NCI-H187 (cell line): Measurements from ENCODE around the gene RBCK1.

ENCODE experiments used
- DNase-seq, 2 experiments: peaks; one replicate each; lab custom pipeline; 2025; lab: John Stamatoyannopoulos, UW

The RBCK1 gene

DNA sequence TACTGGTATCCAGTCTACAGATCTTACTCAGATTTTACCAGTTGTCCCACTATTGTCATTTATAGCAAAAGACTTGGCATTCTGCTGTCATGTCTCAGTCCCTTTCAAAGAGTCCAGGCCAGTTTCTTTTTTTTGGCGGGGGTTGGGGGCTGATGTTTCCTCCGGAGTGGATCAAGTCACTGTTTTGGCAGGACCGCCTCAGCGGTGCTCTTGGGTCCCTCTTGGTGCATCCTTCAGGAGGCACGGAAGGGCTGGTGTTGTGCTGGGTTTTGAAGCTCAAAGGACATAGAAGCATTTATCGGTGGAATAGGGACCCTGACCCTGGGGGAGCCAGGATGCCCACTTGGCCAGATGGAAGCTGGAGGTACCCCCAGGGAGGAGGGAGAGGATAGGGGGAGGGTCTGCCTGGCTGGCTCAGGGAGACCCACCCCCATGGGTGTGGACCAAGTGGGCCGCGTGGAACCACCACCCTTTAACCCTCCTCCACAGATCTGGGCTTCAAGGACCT lies 10.8 kb downstream of the RBCK1 start:
- DNase-seq, result no peak

DNA sequence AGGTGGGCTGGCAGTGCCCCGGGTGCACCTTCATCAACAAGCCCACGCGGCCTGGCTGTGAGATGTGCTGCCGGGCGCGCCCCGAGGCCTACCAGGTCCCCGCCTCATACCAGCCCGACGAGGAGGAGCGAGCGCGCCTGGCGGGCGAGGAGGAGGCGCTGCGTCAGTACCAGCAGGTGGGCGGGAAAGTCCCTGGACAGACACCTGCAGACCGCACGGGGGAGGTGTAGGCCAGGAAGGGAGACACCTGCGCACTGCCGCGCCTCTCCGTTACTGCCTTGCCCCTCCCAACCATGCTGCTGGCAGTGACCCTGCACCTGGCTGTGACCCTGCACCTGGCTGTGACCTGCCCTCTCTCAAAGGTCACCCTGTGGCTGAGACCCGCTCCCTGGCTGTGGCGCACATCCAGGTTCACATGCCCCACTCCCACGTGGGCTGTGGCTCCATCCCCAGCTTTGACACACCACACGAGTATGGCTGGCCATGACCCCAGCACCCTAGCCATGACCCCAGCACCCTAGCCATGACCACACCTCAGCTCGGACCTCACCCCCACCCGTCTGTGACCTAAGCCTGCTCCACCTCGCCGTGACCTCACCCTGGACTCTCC lies 11.6 kb downstream of the RBCK1 start:
- DNase-seq, result peak; percentile 81 to 92

DNA sequence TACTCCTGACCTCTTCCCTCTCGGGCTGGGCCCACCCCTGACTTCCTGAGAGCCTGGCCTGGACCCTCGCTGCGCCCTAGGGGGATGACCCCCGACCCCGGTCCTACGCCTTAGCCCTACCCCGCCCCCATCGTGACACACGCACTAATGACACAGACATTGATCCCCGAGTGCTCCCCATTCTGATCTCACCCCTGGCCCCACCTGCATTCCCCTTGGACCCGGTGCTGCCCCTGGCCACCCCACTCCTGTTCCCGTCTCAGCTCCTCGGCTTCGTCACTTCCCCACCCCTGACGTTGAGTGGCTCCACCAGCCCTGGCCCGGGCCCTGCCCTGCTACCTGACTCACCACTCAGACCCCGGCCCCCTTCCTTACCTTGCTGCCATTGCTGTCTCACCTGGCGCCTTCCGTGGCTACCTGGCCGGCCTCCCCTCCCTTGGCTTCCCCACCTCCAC lies 12.1 kb downstream of the RBCK1 start:
- DNase-seq, result peak in 1 of 2 experiments; percentile 43

DNA sequence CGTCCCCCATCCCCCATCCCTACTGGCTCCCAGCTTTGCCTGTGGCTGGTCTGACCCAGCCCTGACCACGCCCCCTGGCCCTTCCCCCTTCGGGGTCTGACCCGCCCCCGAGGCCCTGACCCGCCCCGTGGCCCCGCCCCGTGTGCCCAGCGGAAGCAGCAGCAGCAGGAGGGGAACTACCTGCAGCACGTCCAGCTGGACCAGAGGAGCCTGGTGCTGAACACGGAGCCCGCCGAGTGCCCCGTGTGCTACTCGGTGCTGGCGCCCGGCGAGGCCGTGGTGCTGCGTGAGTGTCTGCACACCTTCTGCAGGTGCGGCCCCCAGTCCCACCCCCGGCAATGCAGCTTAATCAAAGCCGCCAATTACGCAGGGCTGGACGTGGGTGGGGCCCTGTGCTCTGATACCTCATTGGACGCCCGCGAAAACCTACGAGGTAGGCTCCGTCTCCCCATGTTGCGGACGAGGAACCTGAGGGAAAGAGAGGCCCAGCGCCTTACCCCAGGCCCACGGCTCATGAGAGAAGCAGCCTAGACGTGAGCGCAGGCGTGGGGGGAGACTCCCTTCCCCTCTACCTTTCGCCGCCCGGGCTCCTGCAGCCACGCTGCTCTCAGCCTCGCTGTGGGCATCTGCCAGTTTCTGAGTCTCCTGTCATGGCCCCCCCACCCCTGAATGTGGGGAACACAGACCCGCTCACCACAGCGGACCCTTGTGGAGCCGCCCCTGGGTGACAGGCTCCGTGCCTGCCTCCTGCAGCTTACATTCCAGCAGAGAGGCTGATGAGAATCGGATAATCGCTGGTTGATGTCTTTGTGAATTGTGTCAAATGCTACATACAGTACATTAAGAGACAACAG lies 12.8 kb downstream of the RBCK1 start:
- DNase-seq, result peak; percentile 88

DNA sequence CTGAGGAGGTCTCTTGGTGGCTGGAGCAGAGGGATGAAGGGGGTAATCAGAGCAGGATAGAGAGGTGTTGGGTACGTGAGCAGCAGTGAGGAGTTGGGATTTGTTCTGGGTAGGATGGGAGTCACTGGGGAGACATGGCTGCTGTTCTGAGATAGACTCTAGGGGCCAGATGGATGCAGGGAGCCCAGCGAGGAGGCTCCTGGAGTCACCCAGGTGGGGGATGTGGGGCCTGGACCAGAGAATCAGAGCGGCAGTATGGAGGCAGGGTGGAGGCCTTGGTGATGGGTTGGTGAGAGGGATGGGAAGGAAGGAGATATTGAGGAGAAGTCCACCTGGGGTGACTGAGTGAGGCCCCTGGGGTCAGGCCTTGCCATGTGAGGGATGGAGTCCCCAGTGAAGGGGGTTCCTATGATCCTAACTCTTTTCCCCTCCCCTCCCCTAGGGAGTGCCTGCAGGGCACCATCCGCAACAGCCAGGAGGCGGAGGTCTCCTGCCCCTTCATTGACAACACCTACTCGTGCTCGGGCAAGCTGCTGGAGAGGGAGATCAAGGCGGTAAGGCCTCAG lies 13.7 kb downstream of the RBCK1 start:
- no peak for DNase-seq

DNA sequence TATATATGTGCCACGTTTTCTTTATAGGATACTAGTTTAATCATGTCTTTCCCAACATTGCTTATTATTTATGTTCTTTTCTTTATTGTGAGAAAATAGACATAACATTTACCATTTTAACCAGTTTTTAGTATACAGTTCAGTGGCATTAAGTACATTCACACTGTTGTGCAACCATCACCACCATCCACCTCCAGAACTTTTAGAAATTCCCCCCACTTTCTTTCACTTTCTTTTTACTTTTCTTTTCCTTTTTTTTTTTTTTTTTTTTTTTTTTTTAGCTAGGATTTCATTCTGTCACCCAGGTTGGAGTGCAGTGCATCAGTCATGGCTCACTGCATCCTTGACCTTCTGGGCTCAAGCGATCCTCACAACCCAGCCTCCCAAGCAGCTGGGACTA lies 18.5 kb downstream of the RBCK1 start:
- no peak for DNase-seq

DNA sequence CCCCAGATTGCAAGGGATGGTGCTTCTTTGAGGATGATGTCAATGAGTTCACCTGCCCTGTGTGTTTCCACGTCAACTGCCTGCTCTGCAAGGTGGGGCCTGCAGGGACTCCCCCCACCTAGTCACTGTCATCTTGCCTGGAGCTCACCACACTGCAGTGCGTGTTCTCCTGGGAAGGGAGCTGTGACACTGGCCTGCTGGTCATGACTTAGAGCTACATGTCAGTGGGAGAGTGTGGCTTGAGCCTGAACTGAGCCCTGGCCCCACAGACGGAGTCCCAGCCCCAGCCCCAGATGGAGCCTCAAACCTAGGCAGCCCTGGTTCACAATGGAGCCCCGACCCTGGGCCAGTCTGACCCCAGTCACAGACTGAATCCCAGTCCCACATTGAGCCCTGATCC lies 19.3 kb downstream of the RBCK1 start:
- DNase-seq, result no peak

DNA sequence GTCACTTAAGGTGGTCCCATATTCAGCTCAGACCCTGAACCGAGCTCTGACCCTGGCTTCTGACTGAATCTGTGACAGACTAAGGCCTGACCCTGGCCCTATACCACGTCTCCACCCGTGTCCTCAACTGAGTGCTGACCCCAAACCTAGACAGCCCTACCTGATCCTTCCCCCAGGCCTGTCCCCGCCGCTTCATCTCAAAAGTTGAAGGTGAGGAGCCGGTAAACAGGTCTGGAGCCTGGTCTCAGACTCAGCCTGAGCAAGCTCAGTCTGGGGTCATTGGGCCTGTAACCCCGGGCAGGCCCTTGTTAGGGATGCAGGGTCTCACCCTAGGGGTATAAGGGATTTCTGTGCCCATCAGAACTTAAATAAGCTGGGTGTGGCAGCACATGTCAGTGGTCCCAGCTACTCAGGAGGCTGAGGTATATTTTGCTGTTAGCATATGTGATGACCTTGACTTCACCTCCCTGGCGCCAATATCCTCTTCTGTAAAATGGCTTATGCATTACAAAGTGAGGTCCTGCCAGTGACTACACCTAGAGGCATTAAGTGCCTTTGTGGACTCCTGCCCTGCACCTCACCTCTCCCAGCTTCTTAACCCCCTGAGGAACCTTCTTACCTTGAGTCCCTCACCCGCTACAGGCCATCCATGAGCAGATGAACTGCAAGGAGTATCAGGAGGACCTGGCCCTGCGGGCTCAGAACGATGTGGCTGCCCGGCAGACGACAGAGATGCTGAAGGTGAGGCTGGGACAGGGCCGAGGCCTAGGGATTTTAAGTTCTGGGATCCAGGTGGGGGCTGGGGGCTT lies 20.0 kb downstream of the RBCK1 start:
- no peak for DNase-seq

DNA sequence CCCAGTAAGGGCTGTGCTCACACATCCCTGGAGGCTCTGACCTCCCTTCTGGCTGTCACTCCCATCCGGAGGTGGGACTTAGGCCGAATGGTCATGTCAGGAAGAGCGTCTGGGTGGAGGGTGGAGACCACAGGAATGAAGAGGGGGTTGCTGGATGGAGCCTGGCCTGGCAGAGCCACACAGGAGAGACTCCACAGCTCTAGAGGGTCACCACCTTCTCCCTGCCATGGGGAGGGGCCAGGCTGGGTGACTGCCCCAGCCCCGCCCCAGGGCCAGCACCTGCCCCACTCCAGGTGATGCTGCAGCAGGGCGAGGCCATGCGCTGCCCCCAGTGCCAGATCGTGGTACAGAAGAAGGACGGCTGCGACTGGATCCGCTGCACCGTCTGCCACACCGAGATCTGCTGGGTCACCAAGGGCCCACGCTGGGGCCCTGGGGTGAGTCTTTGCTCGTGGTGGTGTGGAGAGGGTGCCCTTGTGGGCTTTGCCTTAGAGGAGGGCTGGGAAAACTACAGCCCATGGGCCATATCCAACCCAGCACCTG lies 20.6 kb downstream of the RBCK1 start:
- no peak for DNase-seq

DNA sequence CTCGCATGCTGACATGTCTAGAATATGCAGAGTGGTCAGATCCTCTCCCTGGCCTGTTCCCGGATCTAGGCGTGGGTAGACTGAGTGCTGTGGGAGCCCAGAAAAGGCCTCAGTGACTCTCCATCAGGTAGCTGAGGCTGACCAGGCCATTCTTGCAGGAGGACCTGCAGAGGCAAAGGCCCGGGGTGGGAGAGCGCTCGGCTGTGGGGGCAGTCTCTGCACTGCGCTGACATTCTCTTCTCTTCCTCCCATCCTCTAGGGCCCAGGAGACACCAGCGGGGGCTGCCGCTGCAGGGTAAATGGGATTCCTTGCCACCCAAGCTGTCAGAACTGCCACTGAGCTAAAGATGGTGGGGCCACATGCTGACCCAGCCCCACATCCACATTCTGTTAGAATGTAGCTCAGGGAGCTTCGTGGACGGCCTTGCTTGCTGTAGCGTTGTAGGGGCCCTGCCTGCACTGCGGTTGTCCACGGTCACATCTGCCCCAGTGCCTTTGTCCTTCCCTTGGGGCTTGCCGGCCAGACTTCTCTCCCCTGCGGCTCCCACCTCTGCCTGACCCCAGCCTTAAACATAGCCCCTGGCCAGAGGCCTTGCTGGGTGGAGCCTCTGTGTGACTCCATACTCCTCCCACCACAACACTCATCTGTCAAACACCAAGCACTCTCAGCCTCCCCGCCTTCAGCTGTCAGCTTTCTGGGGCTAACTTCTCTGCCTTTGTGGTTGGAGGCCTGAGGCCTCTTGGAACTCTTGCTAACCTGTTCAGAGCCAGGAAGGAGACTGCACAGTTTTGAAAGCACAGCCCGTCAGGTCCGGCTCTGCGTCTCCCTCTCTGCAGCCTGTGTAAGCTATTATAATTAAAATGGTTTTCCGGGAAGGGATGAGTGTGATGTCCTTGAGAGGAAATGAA lies 22.2 kb downstream of the RBCK1 start:
- DNase-seq, result no peak

DNA sequence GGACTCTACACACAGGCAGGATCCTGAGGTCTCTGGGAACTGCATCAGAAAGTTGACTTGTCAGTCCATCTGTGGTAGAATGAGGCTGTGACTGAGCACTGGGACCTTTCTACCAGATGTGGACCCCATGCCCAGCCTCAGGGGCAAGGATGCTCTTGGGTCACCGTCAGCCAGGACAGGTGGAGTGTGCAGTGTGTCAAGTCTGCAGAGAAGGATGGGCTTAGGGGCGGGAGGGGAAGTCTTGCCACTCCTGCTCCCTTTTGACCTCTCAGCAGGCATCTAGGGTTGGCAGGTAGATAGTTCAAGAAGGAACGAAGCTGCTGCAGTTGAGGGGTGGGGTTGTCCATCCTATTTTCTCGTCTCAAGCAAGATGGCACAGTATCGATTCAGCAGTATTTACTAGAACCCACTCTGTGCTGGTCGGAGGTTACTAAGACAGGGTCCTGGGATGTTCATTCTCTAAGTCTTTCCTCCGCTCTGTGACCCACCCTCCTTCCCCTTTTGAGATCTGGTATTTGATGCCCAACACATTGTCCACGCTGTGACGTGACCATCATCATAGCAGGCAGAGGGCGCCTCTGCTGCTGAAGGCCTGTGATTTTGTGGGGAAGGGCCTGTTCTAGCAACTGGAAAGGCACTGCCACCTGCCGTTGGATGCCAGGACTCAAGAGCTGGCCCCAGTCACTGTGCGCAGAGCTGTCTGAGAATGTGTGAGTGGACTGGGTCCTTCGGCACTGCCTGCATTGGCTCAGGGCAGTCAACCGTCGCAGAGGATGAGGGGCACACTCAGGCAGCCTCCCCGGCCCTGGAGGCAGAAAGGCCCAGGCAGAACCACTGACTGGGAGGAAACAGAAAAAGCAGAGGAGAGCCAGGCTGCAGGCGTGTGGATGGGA lies 23.2 kb downstream of the RBCK1 start:
- peak in 1 of 2 experiments; percentile 20 for DNase-seq

DNA sequence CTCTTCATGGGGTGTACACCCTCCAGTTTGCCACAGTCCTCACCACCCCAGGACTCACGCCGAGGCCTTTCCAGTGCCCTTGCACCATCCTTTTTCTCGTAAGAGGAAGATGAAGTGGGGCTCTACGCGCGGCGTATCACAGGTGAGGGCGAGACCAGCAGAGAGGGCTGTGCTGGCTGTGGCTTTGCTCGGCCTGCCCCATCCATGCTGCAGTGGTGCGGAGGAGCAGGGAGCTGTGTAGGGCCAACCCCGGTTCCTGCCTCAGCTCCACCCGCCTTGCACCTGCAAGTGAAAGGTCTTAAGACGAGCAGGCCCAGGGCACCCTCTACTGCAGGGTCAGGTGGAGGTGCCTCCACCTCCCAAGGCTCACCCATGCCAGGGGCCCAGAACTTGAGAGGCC lies 24.1 kb downstream of the RBCK1 start:
- no peak for DNase-seq

DNA sequence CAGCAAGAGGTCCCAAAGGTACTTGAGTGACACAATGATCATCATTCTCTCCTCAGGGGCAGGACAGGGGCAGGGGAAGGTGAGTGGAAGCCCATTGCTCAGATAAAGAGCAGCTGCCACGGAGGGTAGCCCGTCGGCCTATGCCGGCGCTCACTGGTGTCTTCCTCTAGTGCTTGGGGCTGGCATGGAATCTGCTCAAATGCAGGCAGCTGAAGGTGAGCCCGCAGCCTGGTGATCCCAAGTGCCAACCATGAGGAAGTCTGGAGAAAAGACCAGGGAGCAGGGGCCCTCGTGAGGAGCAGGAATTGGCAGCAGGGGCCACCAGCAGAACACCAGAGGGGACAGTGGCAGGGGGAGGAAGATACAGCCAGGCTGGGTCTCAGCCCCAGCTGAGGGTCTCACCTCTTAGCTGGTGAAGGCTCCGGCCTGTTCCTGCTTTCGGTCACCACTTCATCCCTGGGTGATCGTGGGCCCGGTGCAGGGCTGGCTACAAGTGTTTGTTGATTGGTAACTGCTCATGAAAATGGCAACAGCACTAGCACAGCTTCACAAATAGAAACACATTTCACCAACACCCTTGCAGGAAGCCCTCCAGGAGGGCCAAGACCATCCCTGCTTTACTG lies 24.7 kb downstream of the RBCK1 start:
- DNase-seq, result no peak

DNA sequence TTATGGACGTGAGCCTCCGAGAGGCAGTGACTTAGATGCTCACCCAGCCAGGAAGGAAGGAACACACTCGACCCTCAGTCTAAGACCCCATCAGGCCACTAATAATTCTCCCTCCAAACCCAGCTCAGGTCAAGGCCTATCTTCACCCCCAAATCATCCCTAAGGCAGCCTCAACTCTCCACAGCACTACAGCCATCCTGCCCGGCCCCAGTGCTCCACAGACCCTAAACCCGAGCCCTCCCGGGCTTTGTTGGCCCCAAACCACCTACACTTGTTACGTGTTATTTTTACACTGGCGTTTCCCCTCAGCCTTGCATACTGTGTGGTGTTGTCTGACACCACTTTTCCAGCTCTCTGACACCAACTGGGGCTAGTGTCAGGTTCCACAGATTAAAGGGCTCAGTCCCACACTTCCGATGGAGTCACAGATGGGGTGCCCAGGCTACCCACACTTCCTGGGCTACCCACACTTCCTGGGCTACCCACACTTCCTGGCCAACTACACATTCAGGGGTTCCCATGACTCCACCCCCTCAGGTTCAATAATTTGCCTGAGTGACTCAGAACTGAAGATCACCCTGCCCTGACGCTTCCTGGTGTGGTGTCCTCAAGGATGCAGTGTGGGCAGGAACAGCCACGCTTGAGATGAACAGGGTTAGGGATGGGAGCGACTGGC lies 25.3 kb downstream of the RBCK1 start:
- no peak for DNase-seq

DNA sequence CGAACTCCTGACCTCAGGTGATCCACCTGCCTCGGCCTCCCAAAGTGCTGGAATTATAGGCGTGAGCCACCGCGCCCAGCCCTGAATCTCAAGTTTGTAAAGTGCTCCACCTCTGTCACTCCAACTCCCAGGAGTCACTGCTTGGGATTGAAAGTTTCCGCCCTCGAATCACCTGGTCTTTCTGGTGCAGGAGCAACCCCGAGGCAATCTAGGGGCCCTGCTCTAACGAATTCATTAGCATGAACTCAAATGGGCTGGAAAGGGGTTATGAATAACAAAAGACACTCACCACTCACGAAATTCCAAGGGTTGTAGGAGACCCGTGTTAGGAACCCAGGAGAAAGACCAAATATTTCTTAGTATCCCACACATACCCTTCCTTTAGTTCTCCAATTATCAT lies 26.1 kb downstream of the RBCK1 start:
- DNase-seq, result no peak

DNA sequence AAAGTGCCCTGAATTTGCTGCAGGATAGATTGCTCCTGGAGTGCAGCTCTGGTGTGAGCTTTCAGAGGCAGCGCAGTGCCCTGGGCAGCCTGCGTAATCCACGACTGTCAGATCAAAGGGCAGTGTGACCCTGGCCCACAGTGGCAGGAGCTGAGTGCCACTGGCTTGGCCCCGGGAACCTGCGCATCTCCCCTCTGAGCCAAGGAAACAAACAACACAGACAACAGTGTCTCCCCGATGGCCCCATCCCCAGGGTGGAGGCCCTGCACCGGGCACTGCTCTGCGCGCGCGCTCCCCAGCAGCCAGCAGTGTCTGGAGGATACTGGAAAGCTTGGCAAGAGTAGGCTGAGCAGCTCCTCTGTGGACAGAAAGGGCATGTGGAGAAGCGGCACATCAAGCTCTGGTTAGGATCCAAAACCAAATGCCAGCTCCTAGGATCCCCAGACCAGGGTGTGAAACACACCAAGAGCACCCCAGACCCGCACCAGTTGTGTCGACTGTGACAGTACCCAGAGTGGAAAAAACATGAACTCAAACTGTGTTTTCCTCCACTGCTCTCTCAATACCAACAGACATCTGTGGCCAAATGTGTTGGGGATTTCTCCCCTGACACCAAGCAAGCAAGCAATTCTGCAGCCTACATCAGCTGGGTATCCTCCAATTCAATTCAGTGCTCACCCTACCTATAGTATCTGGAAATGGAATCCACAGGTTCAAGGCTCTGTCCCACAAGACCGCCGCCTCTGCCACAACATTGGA lies 26.7 kb downstream of the RBCK1 start:
- no peak for DNase-seq

DNA sequence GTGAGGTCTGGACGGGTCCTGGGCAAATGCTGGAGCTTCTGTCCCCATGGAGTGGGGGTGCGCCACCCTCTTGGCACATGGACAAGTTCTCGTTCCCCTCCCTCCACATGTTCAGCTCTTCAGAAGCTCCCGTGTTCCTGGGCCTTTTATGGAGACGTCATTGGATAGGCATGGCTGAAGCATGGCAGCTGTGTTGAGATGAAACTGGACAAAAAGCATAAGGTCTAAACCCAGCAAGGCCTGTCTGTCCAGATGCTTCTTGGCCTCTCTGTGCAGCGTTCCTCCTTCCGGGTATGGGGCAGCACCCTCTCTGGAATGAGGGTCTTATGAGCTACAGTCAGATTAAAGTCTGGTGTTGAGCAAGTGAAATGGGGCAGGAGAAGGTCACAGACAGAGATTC lies 27.5 kb downstream of the RBCK1 start:
- DNase-seq, result no peak

DNA sequence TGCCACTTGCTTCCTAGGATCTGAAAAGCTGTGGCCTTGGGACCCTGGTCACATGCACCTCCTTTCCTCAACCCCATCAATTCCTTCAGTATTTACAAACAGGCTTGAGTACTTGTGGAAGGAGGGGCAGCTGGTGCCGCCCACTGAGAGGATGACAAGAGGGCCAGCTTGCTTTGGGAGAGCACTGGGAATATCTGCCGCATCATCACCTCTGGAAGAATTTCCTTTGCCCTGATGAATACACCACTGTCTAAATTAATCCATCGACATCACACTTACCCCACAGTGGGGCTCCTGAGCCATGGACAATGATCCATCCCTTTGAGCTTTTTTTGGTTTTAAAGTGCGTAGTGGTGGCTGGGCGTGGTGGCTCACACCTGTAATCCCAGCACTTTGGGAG lies 28.4 kb downstream of the RBCK1 start:
- DNase-seq, result no peak
